Effector memory CD4-positive, alpha-beta T cell (primary cell): ENCODE measurements around the gene SUPT20H.
"Not testable (repeated sequence)": the region's sequence is repeated elsewhere in the genome, so short reads cannot be mapped to it uniquely, and the experiment has no call there.

Source experiments
- DNase-seq, 3 donors: peaks; one replicate each; pipeline ENCODE4 v3.0.0-alpha.2; 2020
- H3K27ac ChIP-seq: 2 replicates; pipeline ENCODE4 v1.7.0; 2013; ENCODE audit warnings: mild to moderate bottlenecking, low read length, moderate library complexity; ENCODE audit not compliant: insufficient read depth, poor library complexity, severe bottlenecking
- H3K27me3 ChIP-seq: replicated peaks from 2 replicates; pipeline ENCODE4 v1.7.0; 2013; ENCODE audit warnings: mild to moderate bottlenecking, low read length; ENCODE audit not compliant: insufficient read depth, control insufficient read depth, poor library complexity, severe bottlenecking
- H3K36me3 ChIP-seq: 2 replicates; pipeline ENCODE4 v1.7.0; 2013; ENCODE audit warnings: mild to moderate bottlenecking, low read length, moderate library complexity; ENCODE audit not compliant: control insufficient read depth, insufficient read depth
- H3K4me1 ChIP-seq: 2 replicates; pipeline ENCODE4 v1.7.0; 2013; ENCODE audit warnings: low read length, mild to moderate bottlenecking; ENCODE audit not compliant: control insufficient read depth, insufficient read depth, poor library complexity, severe bottlenecking
- H3K4me3 ChIP-seq: 2 replicates; pipeline ENCODE4 v1.7.0; 2013; ENCODE audit warnings: low read length, low read depth, mild to moderate bottlenecking; ENCODE audit not compliant: insufficient read depth, poor library complexity, severe bottlenecking
- H3K9me3 ChIP-seq: 2 replicates; pipeline ENCODE4 v1.7.0; 2013; ENCODE audit warnings: mild to moderate bottlenecking, low read length, moderate library complexity; ENCODE audit not compliant: control insufficient read depth

The SUPT20H gene

DNA sequence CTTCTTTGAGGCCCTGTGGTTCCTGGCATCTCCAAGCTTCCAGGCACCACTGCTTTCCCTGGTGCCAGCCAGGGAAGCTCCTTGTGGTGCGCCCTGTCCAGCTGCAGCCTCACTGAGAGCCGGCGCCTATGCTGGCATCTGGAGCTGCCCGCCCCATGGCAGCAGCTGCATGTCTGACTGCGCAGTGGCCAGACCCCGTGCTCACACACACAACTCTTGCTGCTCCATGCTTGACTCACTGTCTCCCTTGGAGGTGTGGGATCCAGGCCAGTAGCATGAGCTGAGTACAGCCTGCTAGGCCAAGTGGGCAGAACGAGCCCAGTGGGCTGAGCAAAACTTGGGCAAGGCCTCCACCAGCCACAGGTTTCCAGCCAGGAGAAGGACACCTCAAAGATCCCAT is 11.5 kb upstream of the SUPT20H start:
- Histone ChIP-seq H3K4me3 (no peak overlapping the region), H3K36me3 (no peaks in the 10 kb centered on the region), H3K9me3 (no peaks in the 10 kb centered on the region), H3K27me3 (no peaks in the 10 kb centered on the region), H3K4me1 (no peaks in the 10 kb centered on the region), H3K27ac (no peak overlapping the region)
- DNase-seq, result no peak

- H3K27me3 ChIP-seq, result no peaks in the 10 kb centered on the region
- no peak for DNase-seq
These were observed 10.7 kb upstream of the SUPT20H start for GRCh38 chr13:37070145-37070695.

GRCh38 chr13:37069597-37070103 is 10.2 kb upstream of the SUPT20H start:
- no peak overlapping the region for H3K27ac ChIP-seq
- DNase-seq, result no peak
- H3K4me3 ChIP-seq, result no peak overlapping the region
- H3K4me1 ChIP-seq, result no peaks in the 10 kb centered on the region
- no peaks in the 10 kb centered on the region for H3K27me3 ChIP-seq
- no peaks in the 10 kb centered on the region for H3K36me3 ChIP-seq
- H3K9me3 ChIP-seq, result no peaks in the 10 kb centered on the region

More at GRCh38 chr13:37070145-37070695, 10.7 kb upstream of the SUPT20H start:
- no peak overlapping the region for H3K27ac ChIP-seq
- no peaks in the 10 kb centered on the region for H3K36me3 ChIP-seq
- no peaks in the 10 kb centered on the region for H3K4me1 ChIP-seq
- no peaks in the 10 kb centered on the region for H3K9me3 ChIP-seq
- H3K4me3 ChIP-seq, result no peak overlapping the region

DNA sequence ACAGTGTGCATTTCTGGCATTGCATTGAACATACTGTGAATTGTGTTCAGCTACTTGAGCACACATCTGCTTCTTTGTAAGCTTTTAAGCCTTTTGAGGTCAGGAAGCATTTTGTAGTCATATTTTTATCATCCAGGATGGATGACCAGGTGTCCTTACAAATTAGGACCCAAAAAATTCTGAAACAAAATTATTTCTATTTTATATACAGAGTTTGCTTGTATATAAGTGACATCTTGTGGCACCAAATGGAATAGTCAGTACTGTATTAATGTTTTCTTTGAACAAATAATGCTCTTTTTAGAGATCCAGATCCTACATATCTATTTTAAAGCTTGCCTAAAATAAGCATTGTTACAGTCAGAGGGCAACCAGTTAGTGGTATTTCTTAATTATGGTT is 9.5 kb upstream of the SUPT20H start:
- Histone ChIP-seq H3K4me3 (no peak overlapping the region), H3K27me3 (no peaks in the 10 kb centered on the region), H3K9me3 (no peaks in the 10 kb centered on the region), H3K27ac (no peak overlapping the region), H3K36me3 (no peaks in the 10 kb centered on the region), H3K4me1 (no peaks in the 10 kb centered on the region)
- DNase-seq, result no peak

- no peak for DNase-seq
- H3K27me3 ChIP-seq, result no peaks in the 10 kb centered on the region
- no peak overlapping the region for H3K4me3 ChIP-seq
- H3K36me3 ChIP-seq, result no peaks in the 10 kb centered on the region
- no peaks in the 10 kb centered on the region for H3K9me3 ChIP-seq
- H3K4me1 ChIP-seq, result no peaks in the 10 kb centered on the region
- no peak overlapping the region for H3K27ac ChIP-seq
These were observed 8.4 kb upstream of the SUPT20H start for GRCh38 chr13:37067874-37068273.

DNA sequence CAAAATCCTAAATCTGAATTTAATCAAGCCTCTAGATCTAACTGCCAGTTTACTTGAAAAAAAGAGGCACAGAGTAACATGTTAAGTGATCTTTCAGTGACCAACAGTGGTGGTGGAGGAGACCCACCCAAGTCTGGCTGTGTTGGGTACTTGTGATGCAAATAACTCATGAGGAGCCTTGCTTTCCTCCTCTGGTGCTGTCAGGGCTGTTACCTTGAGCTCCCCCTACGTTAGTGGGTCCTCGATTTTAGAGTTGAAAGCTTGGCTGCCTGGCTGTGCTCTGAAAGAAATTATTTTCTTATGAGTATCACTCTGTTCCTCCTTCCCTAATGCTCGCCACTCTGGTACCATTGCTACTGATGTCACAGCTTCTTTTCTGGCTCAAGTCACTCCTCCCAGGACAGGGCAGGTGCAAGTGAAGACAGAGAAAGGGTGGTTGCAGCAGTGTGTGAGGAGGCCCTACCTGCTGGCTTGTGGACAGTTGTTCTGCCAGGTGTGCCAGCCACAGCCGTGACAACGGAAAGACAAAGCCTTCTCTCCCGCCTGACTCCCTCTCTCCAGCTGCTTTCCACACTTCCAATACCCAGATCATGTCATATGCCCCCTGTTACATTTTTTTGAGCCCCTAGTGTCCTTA is 6.5 kb upstream of the SUPT20H start:
- no peak overlapping the region for H3K27ac ChIP-seq
- DNase-seq, result no peak
- no peaks in the 10 kb centered on the region for H3K36me3 ChIP-seq
- H3K4me1 ChIP-seq, result no peaks in the 10 kb centered on the region
- no peaks in the 10 kb centered on the region for H3K27me3 ChIP-seq
- no peak overlapping the region for H3K4me3 ChIP-seq
- no peaks in the 10 kb centered on the region for H3K9me3 ChIP-seq

- peaks cover 9% of the 10 kb centered on the region for H3K4me1 ChIP-seq
- peak overlapping the region; percentile 94 for H3K27ac ChIP-seq
- DNase-seq, result no peak
- H3K27me3 ChIP-seq, result no peaks in the 10 kb centered on the region
- peaks cover 4% of the 10 kb centered on the region for H3K36me3 ChIP-seq
- H3K9me3 ChIP-seq, result no peaks in the 10 kb centered on the region
- peak overlapping the region; percentile 89 for H3K4me3 ChIP-seq
These were observed 332 bp upstream of the SUPT20H start for GRCh38 chr13:37059848-37060192.

GRCh38 chr13:37056228-37056627 is 3.3 kb downstream of the SUPT20H start:
- H3K4me1 ChIP-seq, H3K27ac ChIP-seq, H3K9me3 ChIP-seq, H3K36me3 ChIP-seq, DNase-seq, H3K27me3 ChIP-seq, H3K4me3 ChIP-seq: not testable (repeated sequence)

GRCh38 chr13:37053111-37053510 is 6.4 kb downstream of the SUPT20H start:
- not testable (repeated sequence) for H3K27me3 ChIP-seq, H3K27ac ChIP-seq, H3K9me3 ChIP-seq, DNase-seq, H3K4me1 ChIP-seq, H3K4me3 ChIP-seq
- peaks cover 11% of the 10 kb centered on the region for H3K36me3 ChIP-seq

- Histone ChIP-seq H3K9me3 (no peaks in the 10 kb centered on the region), H3K27ac (no peak overlapping the region), H3K4me3 (no peak overlapping the region), H3K27me3 (no peaks in the 10 kb centered on the region), H3K36me3 (peaks cover 22% of the 10 kb centered on the region), H3K4me1 (no peaks in the 10 kb centered on the region)
- DNase-seq, result no peak
These were observed 9.7 kb downstream of the SUPT20H start for GRCh38 chr13:37049810-37050209.
